HEK293 (cell line): ENCODE data around the gene CDKAL1.

Experiments
- CTCF ChIP-seq: fragments of 450-650 bp; formaldehyde crosslinking; IDR thresholded peaks from 2 replicates; pipeline ENCODE4 v1.5.1; 2016; ENCODE audit warnings: missing biosample characterization, missing genetic modification characterization
- ZNF10 ChIP-seq: fragments of 450-650 bp; formaldehyde crosslinking; IDR thresholded peaks from 2 replicates; pipeline ENCODE4 v1.5.1; 2017; ENCODE audit warnings: missing biosample characterization, missing genetic modification characterization
- ZNF514 ChIP-seq: fragments of 450-650 bp; formaldehyde crosslinking; IDR thresholded peaks from 2 replicates; pipeline ENCODE4 v1.5.1; 2016; ENCODE audit warnings: missing biosample characterization, missing genetic modification characterization
- ZNF530 ChIP-seq: fragments of 450-650 bp; formaldehyde crosslinking; IDR thresholded peaks from 2 replicates; pipeline ENCODE4 v1.5.1; 2016; ENCODE audit warnings: low read depth, missing biosample characterization, missing genetic modification characterization
- ZNF701 ChIP-seq: fragments of 450-650 bp; formaldehyde crosslinking; IDR thresholded peaks from 2 replicates; pipeline ENCODE4 v1.5.1; 2016; ENCODE audit warnings: missing biosample characterization, missing genetic modification characterization
- ZSCAN16 ChIP-seq: fragments of 450-650 bp; formaldehyde crosslinking; IDR thresholded peaks from 2 replicates; pipeline ENCODE4 v1.5.1; 2016; ENCODE audit warnings: missing biosample characterization, missing genetic modification characterization

GRCh38 chr6:20605581-20605980 is 71.3 kb downstream of the CDKAL1 start:
- no peak for TF ChIP-seq ZNF10 (tag by site-specific recombination)
- TF ChIP-seq CTCF (tag by site-specific recombination), result no peak
- TF ChIP-seq ZNF701 (tag by site-specific recombination), result no peak
- no peak for TF ChIP-seq ZNF530 (tag by site-specific recombination)
- TF ChIP-seq ZSCAN16, result no peak
- TF ChIP-seq ZNF514 (tag by site-specific recombination), result no peak
